Peyer's patch (tissue), 4 donors: Measurements from ENCODE around the gene ZNRF1. TPM values are rescaled to one million over a fixed set of nuclear protein-coding genes. Genes with fewer than 3 reads are reported as not detected.

Experiments
- DNase-seq, 3 donors: peaks; one replicate each; pipeline ENCODE4 v3.0.0-alpha.2; 2017 to 2019
- H3K27ac ChIP-seq, 4 donors: fragments of 200-600 bp; sonication (generic); one replicate each; pipeline ENCODE4 v1.5.1; 2016 to 2019
- H3K27me3 ChIP-seq, 2 donors: fragments of 200-600 bp; sonication (generic); one replicate each; pipeline ENCODE4 v1.5.1; 2019
- H3K36me3 ChIP-seq, 3 donors: fragments of 200-600 bp; sonication (generic); one replicate each; pipeline ENCODE4 v1.5.1; 2016 to 2019
- H3K4me1 ChIP-seq, 4 donors: fragments of 200-600 bp; sonication (generic); one replicate each; pipeline ENCODE4 v1.5.1; 2016 to 2019
- H3K4me3 ChIP-seq, 4 donors: fragments of 200-600 bp; sonication (generic); 1 replicate in 3 of 4; 2 replicates in 1 of 4; pipeline ENCODE4 v1.5.1; 2016 to 2019; ENCODE audit warnings: mild to moderate bottlenecking in 1 of 4
- H3K9me3 ChIP-seq, 4 donors: fragments of 200-600 bp; sonication (generic); one replicate each; pipeline ENCODE4 v1.5.1; 2016 to 2019; ENCODE audit warnings: mild to moderate bottlenecking in 1 of 4
- POLR2A ChIP-seq, 2 donors: fragments of 450-650 bp; IDR thresholded peaks; one replicate each; pipeline ENCODE4 v1.5.1; 2017; ENCODE audit warnings: antibody characterized with exemption in 2 of 2, mild to moderate bottlenecking in 2 of 2, moderate library complexity in 2 of 2
- total RNA-seq, 4 donors: library from RNA; depleted of rRNA; stranded (reverse); fragments of >200 nt; gene quantifications; one replicate each; pipeline ENCODE4 v1.1.0, GENCODE V29; 2016
- TF ChIP-seq, protein P1 (sequence below), 6 experiments: fragments of 450-650 bp in 4 of 6; fragments of 200-600 bp in 2 of 6; sonication (generic) in 1 of 6; IDR thresholded peaks; one replicate each; pipeline ENCODE4 v1.5.1; 2017 to 2019; ENCODE audit warnings: antibody characterized with exemption in 6 of 6, mild to moderate bottlenecking in 3 of 6, moderate library complexity in 1 of 6

The ZNRF1 gene
- total RNA-seq, 4 donors from 2014 or later: 10.7 to 32.7 (median 16.4) TPM

- peak within 1 kb of the TSS; percentile 93 to 99 (median 94) for H3K27ac ChIP-seq
Observed at GRCh38 chr16:75148311-75149195, 149.7 kb downstream of the ZNRF1 start, which contains the start of gene ZFP1. ZFP1 (plus strand) TSS chr16:75148524; CDS start chr16:75152952, 4,428 bp downstream.

GRCh38 chr16:75151798-75152197, 153.0 kb downstream of the ZNRF1 start:
- H3K27ac ChIP-seq: no peak overlapping the region
- H3K9me3 ChIP-seq: peaks cover 0 to 13% (median 0%) of the 10 kb centered on the region in 4 donors
- no peak for TF ChIP-seq POLR2A (IDR thresholded peaks at IDR 0.05)
- TF ChIP-seq, protein P1, sequence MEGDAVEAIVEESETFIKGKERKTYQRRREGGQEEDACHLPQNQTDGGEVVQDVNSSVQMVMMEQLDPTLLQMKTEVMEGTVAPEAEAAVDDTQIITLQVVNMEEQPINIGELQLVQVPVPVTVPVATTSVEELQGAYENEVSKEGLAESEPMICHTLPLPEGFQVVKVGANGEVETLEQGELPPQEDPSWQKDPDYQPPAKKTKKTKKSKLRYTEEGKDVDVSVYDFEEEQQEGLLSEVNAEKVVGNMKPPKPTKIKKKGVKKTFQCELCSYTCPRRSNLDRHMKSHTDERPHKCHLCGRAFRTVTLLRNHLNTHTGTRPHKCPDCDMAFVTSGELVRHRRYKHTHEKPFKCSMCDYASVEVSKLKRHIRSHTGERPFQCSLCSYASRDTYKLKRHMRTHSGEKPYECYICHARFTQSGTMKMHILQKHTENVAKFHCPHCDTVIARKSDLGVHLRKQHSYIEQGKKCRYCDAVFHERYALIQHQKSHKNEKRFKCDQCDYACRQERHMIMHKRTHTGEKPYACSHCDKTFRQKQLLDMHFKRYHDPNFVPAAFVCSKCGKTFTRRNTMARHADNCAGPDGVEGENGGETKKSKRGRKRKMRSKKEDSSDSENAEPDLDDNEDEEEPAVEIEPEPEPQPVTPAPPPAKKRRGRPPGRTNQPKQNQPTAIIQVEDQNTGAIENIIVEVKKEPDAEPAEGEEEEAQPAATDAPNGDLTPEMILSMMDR (IDR thresholded peaks at IDR 0.05): no peak

More at GRCh38 chr16:75148311-75149195, 149.7 kb downstream of the ZNRF1 start, which contains the start of gene ZFP1:
- peak within 1 kb of the TSS; percentile 68 to 98 (median 78) for H3K4me3 ChIP-seq
- DNase-seq: peak; percentile 94 to 99 (median 97)
- H3K36me3 ChIP-seq: no peaks in the 10 kb centered on the region
- peaks cover 0 to 13% (median 0%) of the 10 kb centered on the region in 4 donors for H3K9me3 ChIP-seq
- TF ChIP-seq, protein P1 (IDR thresholded peaks at IDR 0.05): no peak
- peak in 1 of 2 donors; percentile 23 for TF ChIP-seq POLR2A (IDR thresholded peaks at IDR 0.05)
- H3K4me1 ChIP-seq: peaks cover 0 to 3% (median 0%) of the 10 kb centered on the region in 4 donors
- no peaks in the 10 kb centered on the region for H3K27me3 ChIP-seq

GRCh38 chr16:75152635-75153034, 153.8 kb downstream of the ZNRF1 start:
- no peak overlapping the region for H3K4me3 ChIP-seq
- H3K36me3 ChIP-seq: peaks cover 0 to 7% (median 0%) of the 10 kb centered on the region in 3 donors
- peaks cover 0 to 3% (median 0%) of the 10 kb centered on the region in 4 donors for H3K4me1 ChIP-seq
- no peaks in the 10 kb centered on the region for H3K27me3 ChIP-seq
- no peak for TF ChIP-seq POLR2A (IDR thresholded peaks at IDR 0.05)
- TF ChIP-seq, protein P1 (IDR thresholded peaks at IDR 0.05): no peak
- H3K27ac ChIP-seq: no peak overlapping the region
- peaks cover 0 to 13% (median 0%) of the 10 kb centered on the region in 4 donors for H3K9me3 ChIP-seq
- DNase-seq: no peak

More at GRCh38 chr16:75151798-75152197, 153.0 kb downstream of the ZNRF1 start:
- DNase-seq: no peak
- Histone ChIP-seq H3K4me1 (peaks cover 0 to 3% (median 0%) of the 10 kb centered on the region in 4 donors), H3K4me3 (no peak overlapping the region), H3K27me3 (no peaks in the 10 kb centered on the region), H3K36me3 (peaks cover 0 to 7% (median 0%) of the 10 kb centered on the region in 3 donors)

DNA sequence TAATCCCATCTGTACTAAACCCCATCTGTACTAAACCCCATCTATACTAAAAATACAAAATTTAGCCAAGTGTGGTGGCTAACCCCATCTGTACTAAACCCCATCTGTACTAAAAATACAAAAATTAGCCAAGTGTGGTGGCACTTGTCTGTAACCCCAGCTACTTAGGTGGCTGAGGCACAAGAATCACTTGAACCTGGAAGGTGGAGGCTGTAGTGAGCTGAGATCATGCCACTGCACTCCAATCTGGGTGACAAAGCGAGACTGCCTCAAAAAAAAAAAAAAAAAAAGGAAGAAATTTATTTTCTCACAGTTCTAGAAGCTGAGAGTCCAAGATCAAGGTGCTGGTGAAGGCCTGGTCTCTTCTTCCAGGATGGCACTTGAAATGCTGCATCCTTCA, 161.6 kb downstream of the ZNRF1 start:
- DNase-seq: no peak
- TF ChIP-seq, protein P1 (IDR thresholded peaks at IDR 0.05): no peak
- no peak for TF ChIP-seq POLR2A (IDR thresholded peaks at IDR 0.05)
- H3K4me3 ChIP-seq: no peak overlapping the region
- H3K4me1 ChIP-seq: no peaks in the 10 kb centered on the region
- no peaks in the 10 kb centered on the region for H3K9me3 ChIP-seq
- H3K27me3 ChIP-seq: no peaks in the 10 kb centered on the region
- H3K36me3 ChIP-seq: peaks cover 0 to 18% (median 0%) of the 10 kb centered on the region in 3 donors
- no peak overlapping the region for H3K27ac ChIP-seq

Other genes starting within 250 kb of the ZNRF1 start
- 10 to 100 TPM in 3 of 4 donors, 1 to 10 TPM in 1; 6.6 to 36.9 (median 24.7) TPM for gene FA2H, start 224.2 kb upstream of the ZNRF1 start, total RNA-seq
- 100 to 1,000 TPM in 2 of 4 donors, 10 to 100 TPM in 2; 32.9 to 127 (median 102) TPM for gene WDR59, start 13.9 kb upstream of the ZNRF1 start, total RNA-seq
- 10 to 100 TPM in 3 of 4 donors, 1 to 10 TPM in 1; 2.5 to 37.0 (median 22.4) TPM for gene LDHD, start 117.8 kb downstream of the ZNRF1 start, total RNA-seq
- 1 to 10 TPM; 2.6 to 6.1 (median 4.9) TPM for gene ZFP1, start 149.5 kb downstream of the ZNRF1 start, total RNA-seq
- gene CTRB2, start 208.1 kb downstream of the ZNRF1 start, total RNA-seq: not detected
- gene CTRB1, start 220.0 kb downstream of the ZNRF1 start, total RNA-seq: not detected